IMR-90 (cell line): Measurements from ENCODE around the gene MAST1. TPM values are rescaled to one million over a fixed set of nuclear protein-coding genes. Genes with fewer than 3 reads are reported as not detected.

Source experiments
- ATAC-seq: fragments of 200-7000 bp; cut with Tn5 transposase; 2 replicates; pipeline ENCODE4 v1.9.1; 2020; ENCODE audit warnings: low read depth, mild to moderate bottlenecking, moderate library complexity
- BruUV-seq: library from RNA; stranded (reverse); fragments of 400-500 nt; replicated peaks from 2 replicates; lab custom pipeline; 2021; lab: Mats Ljungman, UMichigan
- CTCF ChIA-PET: fragments of 300-600 bp; formaldehyde crosslinking; extraction: SDS; loops from one replicate; lab custom pipeline; 2021; ENCODE audit warnings: antibody characterized with exemption; lab: Yijun Ruan, JAX
- POLR2A ChIA-PET: fragments of 300-600 bp; sonication (Branson Sonifier 250); formaldehyde crosslinking; loops from one replicate; lab custom pipeline; 2022; ENCODE audit warnings: antibody characterized with exemption; ENCODE audit not compliant: unreplicated experiment; lab: Charles Lee
- DNase-seq: peaks from one replicate; pipeline ENCODE4 v3.0.0; 2013
- H2AFZ ChIP-seq: replicated peaks from 2 replicates; pipeline ENCODE3; 2013; ENCODE audit warnings: low read length, mild to moderate bottlenecking; ENCODE audit not compliant: poor library complexity
- H2AK5ac ChIP-seq: 2 replicates; pipeline ENCODE4 v1.6.1; 2013; ENCODE audit warnings: low read depth, low read length, inconsistent platforms
- H2AK9ac ChIP-seq: replicated peaks from 2 replicates; pipeline ENCODE3; 2013; ENCODE audit warnings: mild to moderate bottlenecking, low read depth, low read length, moderate library complexity; ENCODE audit not compliant: poor library complexity
- H2BK120ac ChIP-seq: 2 replicates; pipeline ENCODE4 v1.6.1; 2013; ENCODE audit warnings: low read depth, low read length, inconsistent platforms
- H2BK15ac ChIP-seq: 3 replicates; pipeline ENCODE4 v1.6.1; 2013; ENCODE audit warnings: low read depth, low read length, inconsistent platforms
- H2BK20ac ChIP-seq: 2 replicates; pipeline ENCODE4 v1.6.1; 2013; ENCODE audit warnings: low read depth, mild to moderate bottlenecking, inconsistent platforms, low read length, moderate library complexity
- H2BK5ac ChIP-seq: 2 replicates; pipeline ENCODE4 v1.6.1; 2013; ENCODE audit warnings: mild to moderate bottlenecking, low read depth, low read length, inconsistent platforms; ENCODE audit not compliant: poor library complexity, severe bottlenecking
- H3K14ac ChIP-seq: replicated peaks from 2 replicates; pipeline ENCODE4 v1.6.1; 2013; ENCODE audit warnings: low read depth, low read length, inconsistent platforms
- H3K18ac ChIP-seq: 2 replicates; pipeline ENCODE4 v1.6.1; 2013; ENCODE audit warnings: low read depth, low read length, control low read depth
- H3K23ac ChIP-seq: 2 replicates; pipeline ENCODE4 v1.6.1; 2013; ENCODE audit warnings: low read depth, low read length, inconsistent platforms
- H3K27ac ChIP-seq: 2 replicates; pipeline ENCODE4 v1.5.1; 2013; ENCODE audit warnings: mild to moderate bottlenecking, control low read depth, low read length; ENCODE audit not compliant: insufficient read depth
- H3K27me3 ChIP-seq: 2 replicates; pipeline ENCODE4 v1.6.1; 2013; ENCODE audit warnings: low read length; ENCODE audit not compliant: control insufficient read depth, insufficient read depth
- H3K36me3 ChIP-seq: 2 replicates; pipeline ENCODE4 v1.6.1; 2013; ENCODE audit warnings: low read length, mixed read lengths; ENCODE audit not compliant: control insufficient read depth, insufficient read depth
- H3K4ac ChIP-seq: 2 replicates; pipeline ENCODE4 v1.6.1; 2013; ENCODE audit warnings: low read depth, low read length, inconsistent platforms
- H3K4me1 ChIP-seq: 2 replicates; pipeline ENCODE4 v1.6.1; 2013; ENCODE audit warnings: low read length, mixed read lengths; ENCODE audit not compliant: control insufficient read depth, insufficient read depth
- H3K4me2 ChIP-seq: 2 replicates; pipeline ENCODE4 v1.6.1; 2013; ENCODE audit warnings: low read depth, mild to moderate bottlenecking, control low read depth, low read length, moderate library complexity
- H3K4me3 ChIP-seq: 2 replicates; pipeline ENCODE4 v1.5.1; 2013; ENCODE audit warnings: low read depth, mild to moderate bottlenecking, control low read depth, low read length, moderate library complexity; ENCODE audit not compliant: insufficient read depth
- H3K56ac ChIP-seq: 2 replicates; pipeline ENCODE4 v1.6.1; 2013; ENCODE audit warnings: low read length, inconsistent platforms; ENCODE audit not compliant: insufficient read depth; ENCODE audit errors: extremely low read depth
- H3K79me1 ChIP-seq, 2 experiments: 2 replicates each; pipeline ENCODE4 v1.6.1; 2013; ENCODE audit warnings: low read length in 2 of 2, inconsistent platforms in 1 of 2, low read depth in 1 of 2
- H3K9ac ChIP-seq: 2 replicates; pipeline ENCODE4 v1.6.1; 2013; ENCODE audit warnings: low read depth, low read length, control low read depth
- H3K9me1 ChIP-seq: 2 replicates; pipeline ENCODE4 v1.6.1; 2013; ENCODE audit warnings: low read length, inconsistent platforms; ENCODE audit not compliant: insufficient read depth
- H3K9me3 ChIP-seq: 2 replicates; pipeline ENCODE4 v1.6.1; 2013; ENCODE audit warnings: low read length; ENCODE audit not compliant: control insufficient read depth, insufficient read depth
- H4K20me1 ChIP-seq: 2 replicates; pipeline ENCODE4 v1.6.1; 2013; ENCODE audit warnings: low read length, inconsistent platforms; ENCODE audit not compliant: insufficient read depth
- H4K5ac ChIP-seq: 2 replicates; pipeline ENCODE4 v1.6.1; 2013; ENCODE audit warnings: mild to moderate bottlenecking, low read depth, low read length, control low read depth
- H4K8ac ChIP-seq, 2 experiments: 2 replicates each; pipeline ENCODE4 v1.6.1; 2013; ENCODE audit warnings: low read depth in 2 of 2, low read length in 2 of 2, control low read depth in 1 of 2, inconsistent platforms in 1 of 2
- H4K91ac ChIP-seq: 2 replicates; pipeline ENCODE4 v1.6.1; 2013; ENCODE audit warnings: low read depth, low read length, inconsistent platforms; ENCODE audit not compliant: insufficient read depth
- CHD1 ChIP-seq: IDR thresholded peaks from 2 replicates; pipeline ENCODE4 v1.6.1; 2012; ENCODE audit warnings: low read depth, low read length, improper control_type of control experiment
- CTCF ChIP-seq: conservative IDR thresholded peaks from 2 replicates; pipeline ENCODE4 v1.5.1; 2012; ENCODE audit warnings: mild to moderate bottlenecking, low read depth, low read length, improper control_type of control experiment
- ELK1 ChIP-seq: fragments of 150-350 bp; IDR thresholded peaks from 2 replicates; pipeline ENCODE4 v1.6.1; 2016; ENCODE audit warnings: low read depth, mild to moderate bottlenecking, low read length, moderate library complexity, borderline replicate concordance
- MAFK ChIP-seq: IDR thresholded peaks from 2 replicates; pipeline ENCODE4 v1.6.1; 2012; ENCODE audit warnings: low read depth, low read length, improper control_type of control experiment
- MXI1 ChIP-seq: IDR thresholded peaks from 2 replicates; pipeline ENCODE4 v1.6.1; 2012; ENCODE audit warnings: low read depth, mild to moderate bottlenecking, low read length, moderate library complexity, borderline replicate concordance
- NFE2L2 ChIP-seq: fragments of 150-350 bp; IDR thresholded peaks from 2 replicates; pipeline ENCODE4 v1.6.1; 2016; ENCODE audit warnings: low read depth, mild to moderate bottlenecking, low read length
- RCOR1 ChIP-seq: IDR thresholded peaks from 2 replicates; pipeline ENCODE4 v1.6.1; 2012; ENCODE audit warnings: mild to moderate bottlenecking, low read length, improper control_type of control experiment; ENCODE audit not compliant: insufficient replicate concordance
- RFX5 ChIP-seq: IDR thresholded peaks from 2 replicates; pipeline ENCODE4 v1.8.0; 2012; ENCODE audit warnings: low read depth, mild to moderate bottlenecking, low read length, moderate library complexity
- USF2 ChIP-seq: fragments of 150-350 bp; IDR thresholded peaks from 2 replicates; pipeline ENCODE4 v1.6.1; 2017; ENCODE audit warnings: mild to moderate bottlenecking, antibody characterized with exemption, low read length, low read depth
- WGBS, 2 experiments: methylation state at CpG; one replicate each; pipeline versions ENCODE4 v1.1.5 to v1.1.7; 2013; ENCODE audit warnings: missing lambda C conversion rate in 2 of 2; ENCODE audit not compliant: insufficient read length in 1 of 2; ENCODE audit errors: extremely low coverage in 2 of 2; 5-methylcytosine and 5-hydroxymethylcytosine counted together
- dilution Hi-C: fragments of 300-500 bp; cut with HindIII; formaldehyde crosslinking; loops from one replicate; pipeline ENCODE4 v1.14.3; 2018; ENCODE audit warnings: low sequenced_read_pairs; ENCODE audit not compliant: unreplicated experiment
- in situ Hi-C: fragments of 300-500 bp; cut with MboI; formaldehyde crosslinking; loops from 3 replicates; pipeline ENCODE4 v1.14.3; 2019; ENCODE audit warnings: low sequenced_read_pairs, inconsistent platforms, mixed read lengths
- intact Hi-C: fragments of 100-400 bp; cut with micrococcal nuclease; formaldehyde crosslinking; loops from 2 replicates; pipeline ENCODE4 v1.10.0; 2022
- polyA plus RNA-seq, 3 experiments: library from polyadenylated mRNA; depleted of rRNA; stranded (reverse); fragments of >200 nt; gene quantifications; 2 replicates each; pipeline ENCODE4 v1.2.3, GENCODE V29; 2012; ENCODE audit warnings: low replicate concordance in 1 of 3
- total RNA-seq: library from RNA; depleted of rRNA; stranded (reverse); fragments of >200 nt; gene quantifications from 2 replicates; pipeline ENCODE4 v1.2.3, GENCODE V29; 2012

MAST1 gene
- total and polyA plus RNA-seq, 2 of the 4 experiments (the other 2 are of a cell fraction), result 0.56 to 1.1 TPM

GRCh38 chr19:12886969-12887747 lies 48.8 kb downstream of the MAST1 start, which contains the start of gene KLF1:
Gene KLF1, minus strand, starts transcription at chr19:12887201. Its CDS starts 61 bp downstream, at chr19:12887140.
- no peak for DNase-seq
- ChIA-PET CTCF (no interaction called here), POLR2A (interaction anchor here (0.6 kb wide), 1 partner anchor 1354 kb away, joined by 6 read pairs; no protein-coding TSS in a partner anchor)
- Histone ChIP-seq H3K27me3 (peaks cover 40% of the 10 kb centered on the region), H4K8ac (no peak within 1 kb of the TSS), H4K5ac (no peak within 1 kb of the TSS), H2BK20ac (no peak within 1 kb of the TSS), H3K4me2 (peak within 1 kb of the TSS; percentile 41; the same call in 1 of the 2 replicates), H2AFZ (peak within 1 kb of the TSS; percentile 87), H2AK5ac (no peak within 1 kb of the TSS), H3K14ac (no peak within 1 kb of the TSS), H2AK9ac (no peak within 1 kb of the TSS), H2BK120ac (no peak within 1 kb of the TSS), H4K91ac (no peak within 1 kb of the TSS), H3K4me3 (no peak within 1 kb of the TSS), H3K23ac (no peak within 1 kb of the TSS), H4K20me1 (no peaks in the 10 kb centered on the region), H3K27ac (no peak within 1 kb of the TSS), H3K4ac (no peak within 1 kb of the TSS), H3K18ac (no peak within 1 kb of the TSS), H3K9ac (no peak within 1 kb of the TSS), H3K4me1 (peaks cover 8% of the 10 kb centered on the region), H3K9me3 (peaks cover 13% of the 10 kb centered on the region), H3K9me1 (no peaks in the 10 kb centered on the region), H3K56ac (no peak within 1 kb of the TSS), H2BK5ac (no peak within 1 kb of the TSS), H3K79me1 (peaks cover 10 to 12% of the 10 kb centered on the region in 2 experiments; a peak in 3 of 4 replicates), H3K36me3 (no peaks in the 10 kb centered on the region), H2BK15ac (no peak within 1 kb of the TSS)
- TF ChIP-seq RFX5 (no peak), NFE2L2 (no peak), RCOR1 (no peak), USF2 (no peak), MXI1 (no peak), MAFK (no peak), ELK1 (no peak), CHD1 (no peak), CTCF (no peak)
- intact Hi-C loops, result no loop called here
- dilution Hi-C loops, result no loop called here
- no TSS peak for BruUV-seq
- ATAC-seq, result no peak
- in situ Hi-C loops, result no loop called here
- WGBS, 2 experiments, result 60% methylated on average over 5 of the region's 17 CpGs; no CpG with 5 or more reads in 1 of the 2 experiments
